ENCODE results near the gene ECHDC3. TPM values are rescaled to one million over a fixed set of nuclear protein-coding genes. Genes with fewer than 3 reads are reported as not detected.

ECHDC3 gene
- total and polyA plus RNA-seq, 2 of the 8 experiments (the other 6 are each of a cell fraction or from before 2014, with no cell fraction given), result 15.6 to 19.9 TPM

DNA sequence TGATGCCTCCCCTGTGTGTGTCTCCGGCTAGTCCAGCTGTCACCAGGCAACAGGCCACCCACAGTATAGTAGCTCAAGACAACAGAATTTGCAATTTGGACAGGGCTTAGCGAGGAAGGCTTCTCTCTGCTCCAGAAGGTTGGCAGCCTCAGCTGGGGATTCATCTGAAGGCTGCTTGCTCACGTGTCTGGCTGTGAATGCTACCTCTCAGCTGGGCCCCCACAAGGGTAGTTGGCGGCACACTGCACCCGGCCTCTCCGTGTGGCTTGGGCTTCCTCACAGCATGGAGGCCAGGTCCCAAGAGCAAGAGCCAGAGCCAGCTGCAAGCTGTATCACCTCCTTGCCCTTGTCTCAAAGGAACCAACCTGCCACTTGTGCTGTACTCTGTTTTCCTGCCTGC lies 19.2 kb downstream of the ECHDC3 start:
- Histone ChIP-seq H3K4me1 (replicated peaks in 1 of 4; ENCODE audit: control insufficient read depth in 3 of 4, insufficient read depth in 4 of 4, low read length in 3 of 4) (no peaks in the 10 kb centered on the region; a peak in 1 of 7 replicates), H3K9me3 (ENCODE audit: insufficient read depth in 2 of 2, low read depth in 1 of 2, low read length in 1 of 2) (no peaks in the 10 kb centered on the region), H3K23me2 (ENCODE audit: low read depth, low read length) (no peaks in the 10 kb centered on the region; the same call in 1 of the 2 replicates), H2AK5ac (ENCODE audit: low read depth, low read length) (no peak overlapping the region), H4K8ac (ENCODE audit: extremely low read depth, insufficient read depth, low read length) (no peak overlapping the region), H3K9ac (replicated peaks in 1 of 4; ENCODE audit: extremely low read depth in 1 of 4, low read depth in 3 of 4, low read length in 3 of 4) (no peak overlapping the region), H2BK120ac (replicated peaks; ENCODE audit: low read depth, low read length) (no peak overlapping the region), H4K5ac (ENCODE audit: insufficient read length, low read depth, low read length) (no peak overlapping the region), H3K4me2 (ENCODE audit: insufficient read depth in 1 of 2, low read depth in 2 of 2, low read length in 2 of 2) (no peak overlapping the region), H2BK15ac (ENCODE audit: low read length) (no peak overlapping the region), H3K79me1 (ENCODE audit: low read depth, low read length) (no peaks in the 10 kb centered on the region), H2BK20ac (ENCODE audit: low read length) (no peak overlapping the region), H2AFZ (ENCODE audit: low read length) (no peak overlapping the region), H3K36me3 (ENCODE audit: control insufficient read depth in 2 of 4, insufficient read depth in 4 of 4, low read length in 3 of 4) (no peaks in the 10 kb centered on the region), H2BK12ac (ENCODE audit: low read depth, low read length) (no peak overlapping the region), H3K4me3 (ENCODE audit: extremely low read depth in 1 of 4, insufficient read depth in 2 of 4, low read depth in 3 of 4, low read length in 4 of 4) (no peak overlapping the region), H3K79me2 (ENCODE audit: control insufficient read depth in 1 of 2, insufficient read depth in 2 of 2, low read length in 2 of 2) (no peaks in the 10 kb centered on the region), H2BK5ac (ENCODE audit: low read depth, low read length) (no peak overlapping the region), H3K4ac (replicated peaks; ENCODE audit: insufficient read length, low read depth, low read length) (no peak overlapping the region), H3K27ac (ENCODE audit: low read depth, low read length) (no peak overlapping the region), H3K27me3 (replicated peaks in 1 of 4; ENCODE audit: control insufficient read depth in 3 of 4, extremely low read depth in 1 of 4, insufficient read depth in 3 of 4, low read length in 3 of 4) (no peaks in the 10 kb centered on the region), H3K56ac (replicated peaks; ENCODE audit: insufficient read length, low read depth, low read length) (no peak overlapping the region), H4K91ac (replicated peaks; ENCODE audit: insufficient read length, low read length) (no peak overlapping the region), H3K14ac (ENCODE audit: insufficient read length) (no peak overlapping the region), H3K23ac (ENCODE audit: insufficient read length) (no peak overlapping the region), H4K20me1 (replicated peaks in 1 of 2; ENCODE audit: control insufficient read depth in 1 of 2, insufficient read depth in 2 of 2, low read length in 2 of 2) (peaks cover 0 to 2% of the 10 kb centered on the region in 2 experiments), H3K18ac (ENCODE audit: extremely low read depth, low read length) (no peak overlapping the region)
- WGBS, 2 experiments (ENCODE audit: extremely low coverage in 1 of 2, insufficient coverage in 1 of 2, insufficient read length in 1 of 2, insufficient replicate concordance in 2 of 2, low coverage in 1 of 2, low lambda C conversion rate in 2 of 2, missing lambda C conversion rate in 1 of 2), result 94% methylated on average over 6 of the region's 6 CpGs; no CpG with 5 or more reads in 1 of the 2 experiments
- TF ChIP-seq TAF7 (optimal IDR thresholded peaks at IDR 0.05; ENCODE audit: borderline replicate concordance, low read depth, low read length), result no peak
- no peak for TF ChIP-seq RXRA (IDR thresholded peaks at IDR 0.05; ENCODE audit: insufficient read depth, low read depth, low read length)
- no peak for TF ChIP-seq SIX5 (IDR thresholded peaks at IDR 0.05; ENCODE audit: low read depth, low read length)
- no peak for TF ChIP-seq TBP (IDR thresholded peaks at IDR 0.05; ENCODE audit: low read depth, low read length)
- no peak for TF ChIP-seq GABPA (IDR thresholded peaks at IDR 0.05; ENCODE audit: borderline replicate concordance, insufficient read depth, low read length)
- TF ChIP-seq CBX8 (IDR thresholded peaks at IDR 0.05; ENCODE audit: borderline replicate concordance, low read depth, low read length), result no peak
- TF ChIP-seq FOSL1 (IDR thresholded peaks at IDR 0.05; ENCODE audit: insufficient read depth, low read depth, low read length), result no peak
- no peak for TF ChIP-seq NANOG (IDR thresholded peaks at IDR 0.05; ENCODE audit: insufficient read depth, low read depth, low read length, poor library complexity, severe bottlenecking)
- TF ChIP-seq, protein P1, sequence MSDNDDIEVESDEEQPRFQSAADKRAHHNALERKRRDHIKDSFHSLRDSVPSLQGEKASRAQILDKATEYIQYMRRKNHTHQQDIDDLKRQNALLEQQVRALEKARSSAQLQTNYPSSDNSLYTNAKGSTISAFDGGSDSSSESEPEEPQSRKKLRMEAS (IDR thresholded peaks at IDR 0.05), result no peak
- FAIRE-seq (no peak), DNase-seq (ENCODE audit: low read depth in 1 of 2, low spot score in 2 of 2) (no peak)
- POLR2A ChIA-PET (ENCODE audit: partially characterized antibody), result interaction anchor here (0.5 kb wide), 1 partner anchor 125 kb away, joined by 3 read pairs; no protein-coding TSS in a partner anchor
- CTCF ChIA-PET (ENCODE audit: partially characterized antibody), result interaction anchor here (1.1 to 9.2 kb wide), 5 partner anchors 10 to 355 kb away, joined by 3 to 80 read pairs (median 5); no protein-coding TSS in a partner anchor

Data from H1 (cell line).